ENCODE results near the gene SEMA3B. TPM values are rescaled to one million over a fixed set of nuclear protein-coding genes. Genes with fewer than 3 reads are reported as not detected.

SEMA3B gene
- total RNA-seq, 2 experiments from 2014 or later, result 1.9 to 2.0 TPM

GRCh38 chr3:50229490-50229889 is 39.5 kb upstream of the SEMA3B start:
- ATAC-seq (ENCODE audit: poor library complexity) (no peak), DNase-seq (no peak)
- Histone ChIP-seq H3K9me3 (ENCODE audit: control insufficient read depth in 1 of 2, insufficient read depth in 1 of 2, low read length in 2 of 2) (no peaks in the 10 kb centered on the region), H3K4me3 (ENCODE audit: low read length) (no peak overlapping the region), H3K27ac (ENCODE audit: low read depth in 1 of 2, low read length in 2 of 2) (no peak overlapping the region), H3K27me3 (ENCODE audit: control insufficient read depth in 1 of 2, insufficient read depth in 2 of 2, low read length in 2 of 2) (no peaks in the 10 kb centered on the region), H3K4me1 (ENCODE audit: insufficient read depth, low read length) (peaks cover 38% of the 10 kb centered on the region), H3K36me3 (ENCODE audit: insufficient read depth, low read length) (no peaks in the 10 kb centered on the region)
- POLR2A ChIA-PET, result interaction anchor here (4.8 kb wide), 1 partner anchor 15 kb away, joined by 55 read pairs; no protein-coding TSS in a partner anchor
- Mint-ChIP-seq H3K9me3 (no peaks in the 10 kb centered on the region), H3K4me3 (peak overlapping the region; percentile 52), H3K4me1 (ENCODE audit: low read depth) (peaks cover 36% of the 10 kb centered on the region), H3K36me3 (ENCODE audit: low read depth) (peaks cover 7% of the 10 kb centered on the region), H3K27ac (peak overlapping the region; percentile 56), H3K27me3 (no peaks in the 10 kb centered on the region)
- CTCF ChIA-PET, result interaction anchor here (5.1 to 5.4 kb wide), 2 partner anchors 17 to 34 kb away, joined by 71 to 82 read pairs; no protein-coding TSS in a partner anchor
- TF ChIP-seq CTCF (IDR thresholded peaks at IDR 0.05), result no peak
- intact Hi-C loops (cut with DNase I, micrococcal nuclease), result no loop called here

DNA sequence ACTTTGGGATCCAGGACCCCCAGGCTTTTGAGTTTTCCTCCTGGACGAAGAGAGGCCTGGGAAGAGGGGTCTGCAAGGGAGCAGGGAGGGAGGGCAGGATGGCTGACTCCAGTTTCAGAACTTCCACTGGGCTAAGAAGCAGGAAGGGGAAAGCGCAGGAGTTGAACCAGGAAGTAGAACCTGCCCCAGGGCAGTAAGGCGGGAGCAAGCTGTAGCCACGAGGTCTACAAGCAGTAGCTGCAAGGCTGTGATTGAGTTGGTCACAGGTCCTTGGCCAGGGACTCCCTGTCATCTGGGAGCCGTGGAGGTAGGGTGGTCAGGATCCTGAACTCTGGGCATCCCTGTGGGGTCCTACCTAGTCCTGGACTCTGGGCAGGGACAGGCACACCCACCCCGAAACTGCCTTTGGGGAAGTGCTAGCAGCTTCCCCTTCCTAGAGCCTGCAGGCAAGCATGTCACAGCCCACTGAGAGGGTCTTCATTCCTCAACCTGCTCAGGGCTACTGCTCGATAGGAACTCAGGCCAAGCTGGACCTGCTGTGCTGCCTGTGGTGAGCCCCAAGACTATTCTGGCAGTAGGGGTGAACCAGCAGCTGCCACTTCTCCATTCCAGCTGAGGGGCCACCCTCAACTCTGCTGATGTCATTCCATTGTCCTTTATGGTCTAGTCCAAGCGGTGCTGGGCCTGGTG is 38.7 kb upstream of the SEMA3B start:
- POLR2A ChIA-PET, result interaction anchor here (4.8 kb wide), 1 partner anchor 15 kb away, joined by 55 read pairs; no protein-coding TSS in a partner anchor
- H3K4me3 Mint-ChIP-seq, result no peak overlapping the region
- peaks cover 7% of the 10 kb centered on the region for H3K36me3 Mint-ChIP-seq (ENCODE audit: low read depth)
- no peak for TF ChIP-seq CTCF (IDR thresholded peaks at IDR 0.05)
- intact Hi-C loops (cut with DNase I, micrococcal nuclease), result no loop called here
- no peaks in the 10 kb centered on the region for H3K9me3 Mint-ChIP-seq
- no peaks in the 10 kb centered on the region for H3K36me3 ChIP-seq (ENCODE audit: insufficient read depth, low read length)
- no peaks in the 10 kb centered on the region for H3K9me3 ChIP-seq (ENCODE audit: control insufficient read depth in 1 of 2, insufficient read depth in 1 of 2, low read length in 2 of 2)
- H3K27ac ChIP-seq (ENCODE audit: low read depth in 1 of 2, low read length in 2 of 2), result no peak overlapping the region
- peaks cover 36% of the 10 kb centered on the region for H3K4me1 Mint-ChIP-seq (ENCODE audit: low read depth)
- CTCF ChIA-PET, result interaction anchor here (5.1 to 5.4 kb wide), 2 partner anchors 16 to 35 kb away, joined by 71 to 82 read pairs; no protein-coding TSS in a partner anchor
- ATAC-seq (ENCODE audit: poor library complexity) (no peak), DNase-seq (no peak)
- H3K4me3 ChIP-seq (ENCODE audit: low read length), result no peak overlapping the region
- H3K27me3 ChIP-seq (ENCODE audit: control insufficient read depth in 1 of 2, insufficient read depth in 2 of 2, low read length in 2 of 2), result no peaks in the 10 kb centered on the region
- no peaks in the 10 kb centered on the region for H3K27me3 Mint-ChIP-seq
- no peak overlapping the region for H3K27ac Mint-ChIP-seq
- H3K4me1 ChIP-seq (ENCODE audit: insufficient read depth, low read length), result peaks cover 45% of the 10 kb centered on the region

GRCh38 chr3:50230794-50231125 is 38.2 kb upstream of the SEMA3B start:
- CTCF ChIA-PET, result no interaction called here
- Histone ChIP-seq H3K36me3 (ENCODE audit: insufficient read depth, low read length) (no peaks in the 10 kb centered on the region), H3K27me3 (ENCODE audit: control insufficient read depth in 1 of 2, insufficient read depth in 2 of 2, low read length in 2 of 2) (no peaks in the 10 kb centered on the region), H3K9me3 (ENCODE audit: control insufficient read depth in 1 of 2, insufficient read depth in 1 of 2, low read length in 2 of 2) (no peaks in the 10 kb centered on the region), H3K27ac (ENCODE audit: low read depth in 1 of 2, low read length in 2 of 2) (no peak overlapping the region), H3K4me3 (ENCODE audit: low read length) (no peak overlapping the region), H3K4me1 (ENCODE audit: insufficient read depth, low read length) (peaks cover 49% of the 10 kb centered on the region)
- peaks cover 41% of the 10 kb centered on the region for H3K4me1 Mint-ChIP-seq (ENCODE audit: low read depth)
- TF ChIP-seq CTCF (IDR thresholded peaks at IDR 0.05), result no peak
- H3K9me3 Mint-ChIP-seq, result no peaks in the 10 kb centered on the region
- peak overlapping the region; percentile 60 for H3K4me3 Mint-ChIP-seq
- POLR2A ChIA-PET, result no interaction called here
- no peak for ATAC-seq (ENCODE audit: poor library complexity)
- peaks cover 10% of the 10 kb centered on the region for H3K36me3 Mint-ChIP-seq (ENCODE audit: low read depth)
- H3K27me3 Mint-ChIP-seq, result no peaks in the 10 kb centered on the region
- intact Hi-C loops (cut with DNase I, micrococcal nuclease), result no loop called here
- DNase-seq, result no peak
- H3K27ac Mint-ChIP-seq, result no peak overlapping the region
